SH-SY5Y (cell line): ENCODE data around the gene PWP2.
"Not testable (repeated sequence)": the region's sequence is repeated elsewhere in the genome, so short reads cannot be mapped to it uniquely, and the experiment has no call there.

Experiments used
- GATA2 ChIP-seq: IDR thresholded peaks from 2 replicates; pipeline ENCODE4 v1.6.1; 2011; ENCODE audit warnings: mild to moderate bottlenecking, low read depth, low read length
- GATA3 ChIP-seq: IDR thresholded peaks from 2 replicates; pipeline ENCODE4 v1.6.1; 2011; ENCODE audit warnings: low read depth, mild to moderate bottlenecking, low read length, moderate library complexity

DNA sequence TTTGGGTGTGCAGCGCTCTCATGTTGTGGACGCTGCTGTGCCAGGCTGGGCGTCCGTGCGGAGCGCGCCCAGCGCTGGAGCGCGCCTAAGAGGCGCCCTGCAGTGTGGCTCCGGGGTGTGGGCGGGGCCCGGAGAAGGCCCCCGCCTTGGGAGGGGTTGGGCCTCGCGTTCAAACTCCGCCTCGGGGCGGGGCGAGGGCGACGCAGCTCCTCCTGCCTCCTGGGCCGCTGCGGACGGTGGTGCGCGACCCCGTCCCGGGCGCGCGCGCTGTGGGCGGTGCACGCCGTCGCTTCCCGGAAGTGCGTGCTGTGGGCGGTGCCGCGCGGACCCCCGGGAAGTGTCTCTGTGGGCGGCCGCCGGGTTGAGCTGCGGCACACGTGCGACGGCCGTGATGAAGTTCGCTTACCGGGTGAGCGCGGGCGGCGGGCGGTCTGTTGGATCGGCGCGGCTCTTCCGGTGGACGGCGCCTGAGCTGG, at the start of gene PWP2:
- TF ChIP-seq GATA3, GATA2: not testable (repeated sequence)
